ENCODE measurements around the gene IL17RB.

Gene IL17RB

GRCh38 chr3:53811143-53811927 is 35.0 kb upstream of the IL17RB start:
- no peak overlapping the region for H3K9ac ChIP-seq (ENCODE audit: low read length)
- no peak overlapping the region for H3K4me3 ChIP-seq (ENCODE audit: insufficient read depth, low read length, poor library complexity, severe bottlenecking)
- H2AFZ ChIP-seq (ENCODE audit: low read depth, low read length, severe bottlenecking): no peak overlapping the region
- H3K27ac ChIP-seq (ENCODE audit: low read depth, low read length): no peak overlapping the region
- no peaks in the 10 kb centered on the region for H3K36me3 ChIP-seq (ENCODE audit: low read length)
- H3K27me3 ChIP-seq (ENCODE audit: low read length): no peaks in the 10 kb centered on the region
- H4K20me1 ChIP-seq (ENCODE audit: low read depth, low read length): no peaks in the 10 kb centered on the region
- no peak overlapping the region for H3K4me2 ChIP-seq (ENCODE audit: low read depth, low read length, poor library complexity, severe bottlenecking)
- no peaks in the 10 kb centered on the region for H3K9me3 ChIP-seq (ENCODE audit: insufficient read depth, low read length)
- H3F3A ChIP-seq (ENCODE audit: insufficient read depth): 0 out of 2 replicates have a peak, but pooled peaks cover 7% of the 10 kb centered on the region
- H3K9me2 ChIP-seq (replicated peaks; ENCODE audit: insufficient read depth, low read length): no peaks in the 10 kb centered on the region
- no peaks in the 10 kb centered on the region for H3K79me2 ChIP-seq (ENCODE audit: insufficient read depth, low read length)
- TF ChIP-seq CTCF (IDR thresholded peaks at IDR 0.05; ENCODE audit: insufficient read depth, low read length, poor library complexity, severe bottlenecking): no peak
- no peak for TF ChIP-seq EZH2phosphoT487 (conservative IDR thresholded peaks at IDR 0.05; ENCODE audit: low read length)

- Histone ChIP-seq H3K9ac (ENCODE audit: low read length) (no peak overlapping the region), H3K4me3 (ENCODE audit: insufficient read depth, low read length, poor library complexity, severe bottlenecking) (no peak overlapping the region), H2AFZ (ENCODE audit: low read depth, low read length, severe bottlenecking) (no peak overlapping the region), H3K27ac (ENCODE audit: low read depth, low read length) (no peak overlapping the region), H3K27me3 (ENCODE audit: low read length) (no peaks in the 10 kb centered on the region), H3K4me2 (ENCODE audit: low read depth, low read length, poor library complexity, severe bottlenecking) (no peak overlapping the region), H3K36me3 (ENCODE audit: low read length) (no peaks in the 10 kb centered on the region), H4K20me1 (ENCODE audit: low read depth, low read length) (no peaks in the 10 kb centered on the region), H3F3A (ENCODE audit: insufficient read depth) (0 out of 2 replicates have a peak, but pooled peaks cover 7% of the 10 kb centered on the region), H3K79me2 (ENCODE audit: insufficient read depth, low read length) (no peaks in the 10 kb centered on the region), H3K9me2 (replicated peaks; ENCODE audit: insufficient read depth, low read length) (no peaks in the 10 kb centered on the region), H3K9me3 (ENCODE audit: insufficient read depth, low read length) (no peaks in the 10 kb centered on the region)
- TF ChIP-seq CTCF (IDR thresholded peaks at IDR 0.05; ENCODE audit: insufficient read depth, low read length, poor library complexity, severe bottlenecking): no peak
- no peak for TF ChIP-seq EZH2phosphoT487 (conservative IDR thresholded peaks at IDR 0.05; ENCODE audit: low read length)
Observed at GRCh38 chr3:53812434-53812833, 33.9 kb upstream of the IL17RB start.

- Histone ChIP-seq H4K20me1 (ENCODE audit: low read depth, low read length) (no peaks in the 10 kb centered on the region), H3K27me3 (ENCODE audit: low read length) (no peaks in the 10 kb centered on the region)
Observed at GRCh38 chr3:53813229-53813628, 33.1 kb upstream of the IL17RB start.

More at GRCh38 chr3:53813229-53813628, 33.1 kb upstream of the IL17RB start:
- Histone ChIP-seq H3K4me3 (ENCODE audit: insufficient read depth, low read length, poor library complexity, severe bottlenecking) (no peak overlapping the region), H3F3A (ENCODE audit: insufficient read depth) (0 out of 2 replicates have a peak, but pooled peaks cover 7% of the 10 kb centered on the region), H2AFZ (ENCODE audit: low read depth, low read length, severe bottlenecking) (no peak overlapping the region), H3K36me3 (ENCODE audit: low read length) (no peaks in the 10 kb centered on the region), H3K9me3 (ENCODE audit: insufficient read depth, low read length) (no peaks in the 10 kb centered on the region), H3K27ac (ENCODE audit: low read depth, low read length) (no peak overlapping the region), H3K9me2 (replicated peaks; ENCODE audit: insufficient read depth, low read length) (no peaks in the 10 kb centered on the region), H3K4me2 (ENCODE audit: low read depth, low read length, poor library complexity, severe bottlenecking) (no peak overlapping the region), H3K79me2 (ENCODE audit: insufficient read depth, low read length) (no peaks in the 10 kb centered on the region), H3K9ac (ENCODE audit: low read length) (no peak overlapping the region)
- TF ChIP-seq EZH2phosphoT487 (conservative IDR thresholded peaks at IDR 0.05; ENCODE audit: low read length) (no peak), CTCF (IDR thresholded peaks at IDR 0.05; ENCODE audit: insufficient read depth, low read length, poor library complexity, severe bottlenecking) (no peak)
